Dendritic cell treated with granulocyte-macrophage colony-stimulating factor and Interleukin-4, amounts not matched to agents 40 ng/mL and 50 ng/mL, for 4 days (primary cell): ENCODE measurements around the gene MACROD2.

Experiments used
- H3K27ac Mint-ChIP-seq: one replicate; pipeline ENCODE4 v1.8.0; 2022; ENCODE audit warnings: mild to moderate bottlenecking, mixed read lengths
- H3K27me3 Mint-ChIP-seq: one replicate; pipeline ENCODE4 v1.8.0; 2022; ENCODE audit warnings: mild to moderate bottlenecking, mixed read lengths
- H3K36me3 Mint-ChIP-seq: one replicate; pipeline ENCODE4 v1.8.0; 2022; ENCODE audit warnings: low read depth, mixed read lengths
- H3K4me1 Mint-ChIP-seq: one replicate; pipeline ENCODE4 v1.8.0; 2022; ENCODE audit warnings: low read depth, mixed read lengths
- H3K4me3 Mint-ChIP-seq: one replicate; pipeline ENCODE4 v1.8.0; 2022; ENCODE audit warnings: mild to moderate bottlenecking, moderate library complexity, mixed read lengths
- H3K9me3 Mint-ChIP-seq: one replicate; pipeline ENCODE4 v1.8.0; 2022; ENCODE audit warnings: mixed read lengths
- intact Hi-C: fragments of 100-400 bp; cut with micrococcal nuclease; formaldehyde crosslinking; loops from one replicate; pipeline ENCODE4 v1.15.0; 2022

MACROD2 gene

DNA sequence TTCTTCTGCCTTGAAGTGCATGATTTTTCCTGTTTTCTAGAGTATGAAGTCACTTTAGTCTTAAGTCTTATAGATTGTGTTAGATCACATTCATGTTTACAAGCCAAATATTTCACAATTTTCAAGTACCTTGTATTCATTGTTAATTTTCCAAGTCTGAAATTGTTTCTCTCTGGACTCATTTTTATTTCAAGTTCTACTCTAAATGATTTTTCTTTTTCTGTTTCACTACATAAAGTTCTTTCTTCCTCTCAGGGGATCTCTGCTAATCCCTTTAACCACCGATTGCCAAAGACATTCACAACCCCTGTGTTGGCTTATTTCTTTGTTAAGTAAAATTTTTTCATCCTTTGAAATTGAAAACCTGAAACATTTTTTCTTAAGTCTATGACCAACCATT is 1772.3 kb downstream of the MACROD2 start:
- H3K9me3 Mint-ChIP-seq = no peaks in the 10 kb centered on the region
- H3K4me1 Mint-ChIP-seq = no peaks in the 10 kb centered on the region
- no peak overlapping the region for H3K4me3 Mint-ChIP-seq
- no peaks in the 10 kb centered on the region for H3K27me3 Mint-ChIP-seq
- H3K27ac Mint-ChIP-seq = no peak overlapping the region
- H3K36me3 Mint-ChIP-seq = no peaks in the 10 kb centered on the region
- intact Hi-C loops = no loop called here

DNA sequence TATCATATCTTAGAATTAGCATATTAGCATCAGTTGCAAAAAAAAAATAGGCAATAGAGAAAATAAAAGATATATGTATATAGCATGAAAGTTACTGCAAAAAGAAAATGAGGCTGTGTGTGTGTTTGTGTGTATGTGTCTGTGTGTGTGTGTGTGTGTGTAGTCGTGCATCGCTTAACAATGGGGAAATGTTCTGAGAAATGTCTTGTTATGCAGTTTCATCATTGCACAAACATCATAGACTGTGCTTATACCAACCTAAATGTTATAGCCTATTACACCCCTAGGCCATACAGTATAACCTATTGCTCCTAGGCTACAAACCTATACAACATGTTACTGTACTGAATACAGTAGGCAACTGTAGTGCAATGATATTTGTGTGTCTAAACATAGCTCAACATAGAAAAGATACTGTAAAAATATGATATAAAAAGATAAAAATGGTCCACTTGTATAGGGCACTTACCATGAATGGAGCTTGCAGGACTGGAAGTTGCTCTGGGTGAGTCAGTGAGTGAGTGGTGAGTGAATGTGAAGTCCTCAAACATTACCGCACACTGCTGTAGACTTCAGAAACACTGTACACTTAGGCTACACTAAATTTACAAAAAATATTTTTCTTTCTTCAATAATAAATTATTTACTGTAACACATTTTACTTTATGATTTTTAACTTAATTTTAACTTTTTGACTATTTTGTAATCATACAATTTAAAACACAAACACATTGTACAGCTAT is 1772.9 kb downstream of the MACROD2 start:
- intact Hi-C loops = no loop called here
- Mint-ChIP-seq H3K27me3 (no peaks in the 10 kb centered on the region), H3K27ac (no peak overlapping the region), H3K4me1 (no peaks in the 10 kb centered on the region), H3K4me3 (no peak overlapping the region), H3K9me3 (no peaks in the 10 kb centered on the region), H3K36me3 (no peaks in the 10 kb centered on the region)

DNA sequence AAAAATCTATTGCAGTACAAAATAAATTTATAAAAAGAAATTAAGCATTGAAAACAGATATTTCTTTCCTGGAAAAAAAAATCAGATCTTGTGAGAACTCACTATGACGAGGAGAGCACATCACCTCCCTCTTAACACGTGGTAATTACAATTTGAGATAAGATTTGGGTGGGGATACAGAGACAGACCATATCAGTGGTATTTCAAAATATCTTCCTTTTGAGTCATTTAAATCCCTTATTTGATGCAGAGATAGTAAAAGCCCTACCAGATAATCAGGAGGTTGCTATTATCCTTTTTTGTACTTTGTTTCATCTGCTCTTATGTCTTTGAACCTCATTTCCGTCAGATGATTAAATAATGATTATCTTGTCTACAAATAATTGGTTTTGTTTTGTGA is 1777.5 kb downstream of the MACROD2 start:
- Mint-ChIP-seq H3K4me3 (no peak overlapping the region), H3K36me3 (no peaks in the 10 kb centered on the region), H3K27ac (no peak overlapping the region), H3K4me1 (no peaks in the 10 kb centered on the region), H3K27me3 (no peaks in the 10 kb centered on the region), H3K9me3 (peaks cover 22% of the 10 kb centered on the region)
- intact Hi-C loops = no loop called here

DNA sequence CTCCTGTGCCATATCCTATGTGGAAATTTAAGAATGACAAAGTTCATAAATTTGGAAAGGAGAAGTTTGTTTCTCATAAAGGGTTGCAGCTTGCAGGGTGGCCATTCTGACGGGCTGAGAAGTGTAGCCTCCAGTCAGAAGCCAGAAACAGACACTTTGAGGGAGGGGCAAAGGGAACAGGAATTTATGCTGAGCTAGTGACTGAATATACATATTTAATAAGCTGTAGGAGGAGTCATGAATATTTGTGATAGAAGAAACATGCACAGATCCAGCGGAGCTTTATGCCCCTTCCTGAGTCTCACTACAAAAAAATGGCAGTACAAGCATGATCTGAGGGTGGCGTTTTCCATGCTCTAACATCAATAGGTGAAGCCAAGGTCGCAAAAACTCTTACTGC is 1779.6 kb downstream of the MACROD2 start:
- Mint-ChIP-seq H3K4me3 (no peak overlapping the region), H3K27me3 (no peaks in the 10 kb centered on the region), H3K9me3 (peaks cover 23% of the 10 kb centered on the region), H3K4me1 (no peaks in the 10 kb centered on the region), H3K27ac (no peak overlapping the region), H3K36me3 (no peaks in the 10 kb centered on the region)
- intact Hi-C loops = no loop called here

DNA sequence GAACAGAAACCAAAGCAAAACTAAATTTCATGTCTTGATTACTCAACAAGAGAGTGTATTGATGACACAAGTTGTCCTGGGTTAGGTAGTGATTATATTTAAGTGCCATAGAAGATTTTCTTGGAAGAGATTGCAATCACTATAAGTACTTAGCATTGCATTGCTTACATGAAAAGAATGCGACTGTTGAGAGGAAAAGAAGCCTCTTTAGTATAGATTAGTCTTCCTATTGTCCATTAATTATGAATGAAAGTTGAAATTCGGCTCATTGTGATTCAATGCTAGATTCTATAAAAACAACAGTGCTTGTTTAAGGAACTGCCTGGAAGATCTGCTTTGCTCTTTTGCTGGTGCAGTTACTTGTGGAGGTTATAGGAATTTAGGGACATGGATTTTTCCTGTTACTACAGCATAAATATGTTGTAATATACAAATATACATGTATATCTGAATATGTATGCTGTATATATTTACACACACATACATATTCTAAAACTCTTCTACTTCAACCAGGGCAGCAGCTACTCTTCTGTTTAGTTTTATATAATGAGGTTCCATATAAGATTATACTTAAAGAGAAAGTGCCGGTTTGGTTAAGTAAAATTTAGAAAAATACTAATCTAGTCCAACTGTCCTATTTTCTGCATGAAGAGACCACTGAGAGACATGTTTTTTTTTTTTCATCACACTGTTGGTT is 1781.6 kb downstream of the MACROD2 start:
- intact Hi-C loops = no loop called here

DNA sequence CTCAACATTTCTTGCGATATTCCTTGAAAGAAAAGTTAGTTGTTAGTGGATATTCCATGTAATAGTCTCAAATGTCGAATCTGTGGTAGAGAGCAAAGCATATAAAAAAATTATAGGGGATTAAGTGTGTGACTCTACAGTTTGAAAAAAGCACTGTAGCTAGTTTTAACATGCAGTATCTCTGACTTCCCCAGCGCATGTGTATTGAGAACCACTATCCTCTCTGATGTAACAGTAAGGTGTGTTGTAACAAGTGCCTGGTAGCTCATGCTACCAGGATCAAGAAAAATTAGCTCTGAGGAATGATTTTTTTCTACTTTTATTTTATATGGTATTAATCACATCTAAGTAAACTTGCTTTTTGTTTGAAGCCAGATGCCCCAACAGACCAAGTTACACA is 1788.7 kb downstream of the MACROD2 start:
- intact Hi-C loops = no loop called here
- Mint-ChIP-seq H3K9me3 (no peaks in the 10 kb centered on the region), H3K36me3 (no peaks in the 10 kb centered on the region), H3K27ac (no peak overlapping the region), H3K4me3 (no peak overlapping the region), H3K27me3 (no peaks in the 10 kb centered on the region), H3K4me1 (no peaks in the 10 kb centered on the region)

More for the DNA sequence above, 1781.6 kb downstream of the MACROD2 start:
- no peak overlapping the region for H3K4me3 Mint-ChIP-seq
- H3K27ac Mint-ChIP-seq = no peak overlapping the region
- H3K27me3 Mint-ChIP-seq = no peaks in the 10 kb centered on the region
- H3K9me3 Mint-ChIP-seq = peaks cover 23% of the 10 kb centered on the region
- no peaks in the 10 kb centered on the region for H3K4me1 Mint-ChIP-seq
- H3K36me3 Mint-ChIP-seq = no peaks in the 10 kb centered on the region

DNA sequence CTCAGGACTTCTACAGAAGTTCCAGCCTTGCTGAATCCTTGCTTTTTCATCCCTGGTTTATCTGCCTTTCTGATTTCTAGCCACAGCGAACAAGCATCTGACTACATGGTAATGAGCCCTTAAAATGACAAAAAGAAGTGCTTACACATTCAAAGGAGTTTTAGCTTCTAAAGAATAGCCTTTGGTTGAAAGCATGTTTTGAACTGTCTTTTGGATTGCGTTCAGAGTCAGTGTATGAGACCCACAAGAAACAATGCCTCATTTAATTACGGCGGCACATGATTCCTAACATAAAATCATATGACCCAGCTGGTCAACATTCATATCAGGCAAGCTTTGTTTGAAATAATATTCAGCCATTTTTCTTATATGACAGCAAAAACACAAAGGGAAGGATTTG is 1793.8 kb downstream of the MACROD2 start:
- H3K27ac Mint-ChIP-seq = no peak overlapping the region

DNA sequence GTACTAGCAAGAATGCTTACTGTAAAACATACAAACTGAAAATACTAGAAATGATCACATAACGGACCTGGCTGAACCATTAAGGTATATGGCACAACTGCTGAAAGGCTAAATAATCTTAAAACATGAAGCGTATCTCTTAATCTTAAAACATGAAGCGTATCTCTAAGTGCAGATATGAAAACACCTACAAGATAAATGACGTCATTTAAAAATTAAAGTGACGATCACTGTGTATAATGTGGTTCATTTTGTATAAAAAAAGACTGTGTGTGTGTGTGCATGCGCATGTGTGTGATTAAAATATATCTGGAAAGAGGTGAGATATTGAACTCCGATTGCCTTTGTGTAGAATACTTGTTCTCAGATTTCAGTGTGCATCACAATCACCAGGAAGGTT is 1797.5 kb downstream of the MACROD2 start:
- no peaks in the 10 kb centered on the region for H3K36me3 Mint-ChIP-seq
- no peak overlapping the region for H3K27ac Mint-ChIP-seq
- H3K9me3 Mint-ChIP-seq = no peaks in the 10 kb centered on the region
- H3K4me1 Mint-ChIP-seq = no peaks in the 10 kb centered on the region
- intact Hi-C loops = no loop called here
- H3K4me3 Mint-ChIP-seq = no peak overlapping the region
- no peaks in the 10 kb centered on the region for H3K27me3 Mint-ChIP-seq

More for the DNA sequence above, 1793.8 kb downstream of the MACROD2 start:
- intact Hi-C loops = no loop called here
- Mint-ChIP-seq H3K4me3 (no peak overlapping the region), H3K27me3 (no peaks in the 10 kb centered on the region), H3K4me1 (no peaks in the 10 kb centered on the region), H3K9me3 (no peaks in the 10 kb centered on the region), H3K36me3 (no peaks in the 10 kb centered on the region)

DNA sequence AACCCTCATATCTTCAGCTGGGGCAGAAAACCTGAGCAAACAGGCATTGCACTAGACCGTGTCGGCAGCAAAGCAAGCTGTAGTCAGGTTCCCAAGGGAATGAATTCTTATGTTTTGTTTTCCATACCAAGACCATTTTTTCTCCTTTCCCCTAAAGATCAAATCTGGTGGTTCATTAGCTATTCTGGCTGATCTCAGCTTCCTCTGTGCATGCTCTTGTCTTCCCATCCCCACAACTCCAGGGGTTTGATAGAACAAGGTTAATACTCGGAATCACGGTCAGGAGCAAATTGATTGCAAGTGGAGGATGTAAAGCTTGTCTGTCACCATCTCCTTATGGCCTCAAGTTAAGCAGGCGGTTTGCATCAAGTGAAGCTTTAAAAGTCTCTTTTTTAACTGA is 1799.1 kb downstream of the MACROD2 start:
- H3K27me3 Mint-ChIP-seq = peaks cover 2% of the 10 kb centered on the region
- H3K4me1 Mint-ChIP-seq = no peaks in the 10 kb centered on the region
- intact Hi-C loops = no loop called here
- H3K9me3 Mint-ChIP-seq = no peaks in the 10 kb centered on the region
- H3K27ac Mint-ChIP-seq = no peak overlapping the region
- no peaks in the 10 kb centered on the region for H3K36me3 Mint-ChIP-seq
- H3K4me3 Mint-ChIP-seq = no peak overlapping the region

DNA sequence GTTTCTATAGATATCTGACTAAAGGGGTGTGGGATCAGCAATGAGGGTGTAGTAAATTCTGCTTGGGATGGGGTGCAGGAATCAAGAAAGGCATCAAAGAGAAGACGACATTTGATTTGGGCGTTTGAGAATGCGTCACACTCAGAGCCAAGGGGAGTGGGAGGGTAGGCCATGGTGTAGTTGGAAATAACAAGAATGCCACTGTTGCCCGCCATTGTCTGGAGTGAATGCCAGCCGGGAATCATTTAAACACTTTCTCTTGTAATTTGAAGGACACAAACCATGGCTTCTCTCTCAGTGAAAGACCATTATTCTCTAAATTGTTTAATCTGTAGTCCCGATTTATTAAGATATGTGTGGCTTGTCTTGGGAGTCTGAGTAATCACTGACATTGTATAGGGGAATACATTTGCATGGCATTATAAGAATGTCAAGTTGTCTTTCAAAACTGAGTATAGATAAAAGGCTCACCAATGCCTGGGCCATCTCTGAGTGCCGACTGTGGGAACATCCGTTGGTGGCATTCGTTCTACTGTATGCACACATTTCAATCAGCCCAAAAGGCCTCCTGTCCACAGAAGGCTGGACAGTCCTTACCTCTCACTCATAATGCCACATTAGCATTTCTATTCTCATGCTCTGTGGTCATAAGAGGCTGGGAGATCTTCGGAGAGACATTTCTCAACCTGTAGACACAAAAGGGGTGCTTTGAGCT is 1800.1 kb downstream of the MACROD2 start:
- intact Hi-C loops = no loop called here
- peaks cover 2% of the 10 kb centered on the region for H3K27me3 Mint-ChIP-seq
- H3K27ac Mint-ChIP-seq = no peak overlapping the region
- H3K4me1 Mint-ChIP-seq = no peaks in the 10 kb centered on the region
- H3K4me3 Mint-ChIP-seq = no peak overlapping the region
- H3K9me3 Mint-ChIP-seq = no peaks in the 10 kb centered on the region
- no peaks in the 10 kb centered on the region for H3K36me3 Mint-ChIP-seq

DNA sequence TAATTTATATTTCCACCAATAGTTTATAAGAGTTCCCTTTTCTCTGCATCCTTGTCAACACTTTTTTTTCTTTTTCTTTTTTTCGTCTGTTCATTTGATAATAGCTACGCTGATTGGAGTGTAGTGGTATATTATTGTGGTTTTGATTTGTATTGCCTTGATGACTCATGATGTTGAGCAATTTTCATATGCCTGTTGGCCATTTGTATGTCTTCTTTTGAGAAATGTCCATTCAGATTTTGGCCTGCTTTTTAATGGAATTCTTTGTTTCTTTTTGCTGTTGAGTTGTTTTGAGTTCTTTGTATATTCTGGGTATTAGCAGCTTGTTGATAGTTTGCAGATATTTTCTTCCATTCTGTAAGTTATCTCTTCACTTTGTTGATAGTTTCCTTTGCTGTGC is 1804.6 kb downstream of the MACROD2 start:
- intact Hi-C loops = no loop called here
- H3K9me3 Mint-ChIP-seq = peaks cover 1% of the 10 kb centered on the region

DNA sequence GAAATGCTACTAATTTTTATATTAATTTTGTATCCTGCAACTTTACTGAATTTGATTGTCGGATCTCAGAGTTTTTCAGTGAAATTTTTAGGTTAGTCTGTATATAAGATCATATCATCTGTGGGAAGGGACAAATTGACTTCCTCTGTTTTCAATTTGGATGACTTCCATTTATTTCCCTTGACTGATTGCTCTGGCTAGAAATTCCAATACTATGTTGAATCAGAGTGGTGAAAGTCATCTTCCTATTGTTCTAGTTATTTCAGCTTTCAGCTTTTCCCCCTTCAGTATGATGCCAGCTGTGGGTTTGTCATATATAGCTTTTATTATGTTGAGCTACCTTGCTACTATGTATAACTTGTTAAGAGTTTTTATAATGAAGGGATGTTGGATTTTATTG is 1806.7 kb downstream of the MACROD2 start:
- intact Hi-C loops = no loop called here
- Mint-ChIP-seq H3K27ac (no peak overlapping the region), H3K4me1 (no peaks in the 10 kb centered on the region), H3K4me3 (no peak overlapping the region), H3K36me3 (no peaks in the 10 kb centered on the region), H3K27me3 (peaks cover 2% of the 10 kb centered on the region), H3K9me3 (peaks cover 19% of the 10 kb centered on the region)

More for the DNA sequence above, 1804.6 kb downstream of the MACROD2 start:
- H3K27ac Mint-ChIP-seq = no peak overlapping the region
- H3K36me3 Mint-ChIP-seq = no peaks in the 10 kb centered on the region
- no peaks in the 10 kb centered on the region for H3K4me1 Mint-ChIP-seq
- peaks cover 2% of the 10 kb centered on the region for H3K27me3 Mint-ChIP-seq
- no peak overlapping the region for H3K4me3 Mint-ChIP-seq

DNA sequence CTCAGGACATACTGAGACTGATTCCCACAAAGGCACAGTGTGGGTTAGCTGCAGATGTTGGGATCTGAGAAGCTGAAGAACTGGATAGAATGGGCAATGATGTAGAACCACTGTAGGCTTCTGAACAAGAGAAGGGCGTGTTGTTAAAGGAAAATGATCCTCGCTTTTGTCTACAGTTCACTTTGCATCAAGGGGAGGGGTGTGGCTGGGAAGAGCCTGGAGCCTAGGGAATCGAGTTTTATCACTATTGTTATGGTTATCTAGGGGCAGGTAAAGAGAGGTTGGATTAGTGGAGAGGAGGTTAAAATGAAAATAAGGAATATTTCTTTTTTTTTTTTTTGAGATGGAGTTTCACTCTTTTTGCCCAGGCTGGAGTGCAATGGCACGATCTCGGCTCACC is 1809.8 kb downstream of the MACROD2 start:
- Mint-ChIP-seq H3K9me3 (peaks cover 41% of the 10 kb centered on the region), H3K36me3 (no peaks in the 10 kb centered on the region), H3K4me1 (peaks cover 5% of the 10 kb centered on the region), H3K27ac (no peak overlapping the region), H3K27me3 (no peaks in the 10 kb centered on the region), H3K4me3 (no peak overlapping the region)
- intact Hi-C loops = no loop called here

DNA sequence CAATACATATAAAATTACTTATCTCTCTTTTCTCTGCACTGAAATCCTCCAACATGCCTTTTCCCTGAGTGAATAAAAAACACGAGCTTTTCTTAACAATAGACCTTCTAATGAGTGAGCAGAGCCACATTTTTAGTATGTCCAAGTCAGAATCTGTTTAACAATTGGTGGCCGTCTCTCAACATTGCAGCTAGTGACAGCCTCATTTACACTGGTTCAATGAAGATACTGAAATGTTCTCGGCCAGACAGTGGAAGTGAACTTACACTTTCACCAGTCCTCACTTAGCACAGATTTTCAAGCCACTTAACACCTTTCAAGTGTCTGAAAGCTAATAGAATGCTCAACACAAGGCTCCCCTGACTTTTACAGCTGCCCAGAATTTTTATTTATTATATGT is 1810.8 kb downstream of the MACROD2 start:
- H3K4me3 Mint-ChIP-seq = no peak overlapping the region
- intact Hi-C loops = no loop called here
- peaks cover 5% of the 10 kb centered on the region for H3K4me1 Mint-ChIP-seq
- H3K36me3 Mint-ChIP-seq = no peaks in the 10 kb centered on the region
- H3K9me3 Mint-ChIP-seq = peaks cover 41% of the 10 kb centered on the region
- H3K27me3 Mint-ChIP-seq = no peaks in the 10 kb centered on the region
- no peak overlapping the region for H3K27ac Mint-ChIP-seq
